Measurements from ENCODE around the gene MRPL30.
A peak's percentile ranks its signal among the peaks of the same experiment; 100 is the strongest.
"Not testable (repeated sequence)": the region's sequence is repeated elsewhere in the genome, so short reads cannot be mapped to it uniquely, and the experiment has no call there.

Gene MRPL30

DNA sequence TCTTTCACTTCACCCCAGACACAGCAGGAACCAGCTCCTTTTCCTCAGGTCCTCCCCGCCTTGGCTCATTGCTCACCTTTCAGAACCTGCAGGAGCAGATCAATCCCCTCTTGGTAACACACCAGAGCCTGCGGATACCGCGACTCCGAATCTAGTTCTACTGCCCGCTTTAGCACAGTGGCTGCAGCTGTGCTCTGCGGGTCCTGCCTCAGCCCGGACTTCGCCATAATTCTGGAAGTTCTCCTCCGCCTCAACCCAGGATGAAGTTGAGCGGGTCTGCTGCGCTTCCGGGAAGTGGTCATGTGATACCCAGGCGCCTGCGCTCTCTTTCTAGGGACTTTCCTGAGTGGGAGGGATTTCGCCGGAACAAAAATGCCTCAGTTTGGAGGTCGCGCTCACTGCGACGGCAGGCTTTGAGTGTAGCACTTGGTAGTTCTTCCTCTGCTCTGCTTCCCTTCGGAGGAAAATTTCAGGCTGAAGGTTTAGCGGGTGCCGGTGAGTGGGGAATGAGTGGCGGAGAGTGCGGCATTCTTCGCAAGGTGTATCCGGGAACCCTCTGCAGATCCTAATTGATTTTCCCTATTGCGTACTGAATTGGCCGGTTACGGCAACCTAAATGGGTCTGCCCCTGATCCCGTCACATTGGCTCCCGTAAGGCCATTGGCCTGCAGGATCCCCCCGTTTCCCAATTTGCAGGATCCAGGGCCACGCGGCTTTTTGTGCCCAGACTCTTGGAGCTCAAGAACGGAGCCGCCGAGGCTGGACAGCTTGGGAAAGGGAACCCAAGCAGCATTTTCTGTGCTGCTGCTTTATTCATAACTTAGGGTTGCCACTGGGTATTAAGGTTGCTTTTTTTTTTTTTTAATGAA lies at the start of gene MRPL30, which contains the start of gene MITD1:
MRPL30 (plus strand) TSS at position 430 of the 869 bp plus-strand sequence. CDS start 5,020 bp downstream, outside the sequence.
MITD1 (minus strand) TSS at position 304 of the 869 bp plus-strand sequence; CDS start at position 227, 77 bp downstream.
- peak within 1 kb of the TSS; percentile 77 for H3K4me3 ChIP-seq (ENCODE audit: low read depth, low read length)
- DNase-seq (ENCODE audit: low read depth), result peak; percentile 91
- TF ChIP-seq, protein P1, sequence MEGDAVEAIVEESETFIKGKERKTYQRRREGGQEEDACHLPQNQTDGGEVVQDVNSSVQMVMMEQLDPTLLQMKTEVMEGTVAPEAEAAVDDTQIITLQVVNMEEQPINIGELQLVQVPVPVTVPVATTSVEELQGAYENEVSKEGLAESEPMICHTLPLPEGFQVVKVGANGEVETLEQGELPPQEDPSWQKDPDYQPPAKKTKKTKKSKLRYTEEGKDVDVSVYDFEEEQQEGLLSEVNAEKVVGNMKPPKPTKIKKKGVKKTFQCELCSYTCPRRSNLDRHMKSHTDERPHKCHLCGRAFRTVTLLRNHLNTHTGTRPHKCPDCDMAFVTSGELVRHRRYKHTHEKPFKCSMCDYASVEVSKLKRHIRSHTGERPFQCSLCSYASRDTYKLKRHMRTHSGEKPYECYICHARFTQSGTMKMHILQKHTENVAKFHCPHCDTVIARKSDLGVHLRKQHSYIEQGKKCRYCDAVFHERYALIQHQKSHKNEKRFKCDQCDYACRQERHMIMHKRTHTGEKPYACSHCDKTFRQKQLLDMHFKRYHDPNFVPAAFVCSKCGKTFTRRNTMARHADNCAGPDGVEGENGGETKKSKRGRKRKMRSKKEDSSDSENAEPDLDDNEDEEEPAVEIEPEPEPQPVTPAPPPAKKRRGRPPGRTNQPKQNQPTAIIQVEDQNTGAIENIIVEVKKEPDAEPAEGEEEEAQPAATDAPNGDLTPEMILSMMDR (IDR thresholded peaks at IDR 0.05; ENCODE audit: low read depth, low read length, missing control alignments), result no peak

DNA sequence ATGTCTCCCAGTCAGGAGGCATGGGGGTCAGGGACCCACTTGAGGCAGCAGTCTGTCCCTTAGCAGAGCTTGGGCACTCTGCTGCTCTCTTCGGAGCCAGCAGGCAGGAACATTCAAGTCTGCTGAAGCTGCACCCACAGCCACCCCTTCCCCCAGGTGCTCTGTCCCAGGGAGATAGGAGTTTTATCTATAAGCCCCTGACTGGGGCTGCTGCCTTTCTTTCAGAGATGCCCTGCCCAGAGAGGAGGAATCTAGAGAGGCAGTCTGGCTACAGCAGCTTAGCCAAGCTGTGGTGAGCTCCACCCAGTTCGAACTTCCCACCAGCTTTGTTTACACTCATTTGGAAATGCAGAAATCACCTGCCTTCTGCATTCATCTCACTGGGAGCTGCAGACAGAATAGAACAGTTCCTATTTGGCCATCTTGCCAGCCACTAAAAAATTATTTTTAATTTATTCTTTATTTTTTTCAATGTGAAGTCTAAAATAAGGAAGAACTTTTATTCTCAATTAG lies 45.9 kb upstream of the MRPL30 start:
- not testable (repeated sequence) for H3K4me3 ChIP-seq (ENCODE audit: low read depth, low read length); DNase-seq (ENCODE audit: low read depth)

DNA sequence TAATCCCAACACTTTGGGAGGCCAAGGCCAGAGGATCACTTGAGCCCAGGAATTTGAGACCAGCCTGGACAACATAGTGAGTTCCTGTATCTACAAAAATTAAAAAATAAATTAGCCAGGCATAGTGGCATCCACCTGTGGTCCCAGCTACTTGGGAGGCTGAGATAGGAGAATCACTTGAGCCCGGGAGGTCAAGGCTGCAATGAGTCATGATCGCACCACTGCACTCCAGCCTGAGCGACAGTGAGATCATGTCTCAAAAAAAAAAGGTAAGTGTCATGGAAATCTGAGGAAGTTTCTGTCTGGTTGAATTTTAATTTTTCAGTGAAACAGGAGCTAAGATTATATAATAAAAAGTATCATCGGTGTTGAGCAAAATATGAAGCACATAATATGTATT lies 42.0 kb upstream of the MRPL30 start:
- H3K4me3 ChIP-seq (ENCODE audit: low read depth, low read length), result no peak overlapping the region
- no peak for DNase-seq (ENCODE audit: low read depth)
- TF ChIP-seq, protein P1 (IDR thresholded peaks at IDR 0.05; ENCODE audit: low read depth, low read length, missing control alignments), result no peak

DNA sequence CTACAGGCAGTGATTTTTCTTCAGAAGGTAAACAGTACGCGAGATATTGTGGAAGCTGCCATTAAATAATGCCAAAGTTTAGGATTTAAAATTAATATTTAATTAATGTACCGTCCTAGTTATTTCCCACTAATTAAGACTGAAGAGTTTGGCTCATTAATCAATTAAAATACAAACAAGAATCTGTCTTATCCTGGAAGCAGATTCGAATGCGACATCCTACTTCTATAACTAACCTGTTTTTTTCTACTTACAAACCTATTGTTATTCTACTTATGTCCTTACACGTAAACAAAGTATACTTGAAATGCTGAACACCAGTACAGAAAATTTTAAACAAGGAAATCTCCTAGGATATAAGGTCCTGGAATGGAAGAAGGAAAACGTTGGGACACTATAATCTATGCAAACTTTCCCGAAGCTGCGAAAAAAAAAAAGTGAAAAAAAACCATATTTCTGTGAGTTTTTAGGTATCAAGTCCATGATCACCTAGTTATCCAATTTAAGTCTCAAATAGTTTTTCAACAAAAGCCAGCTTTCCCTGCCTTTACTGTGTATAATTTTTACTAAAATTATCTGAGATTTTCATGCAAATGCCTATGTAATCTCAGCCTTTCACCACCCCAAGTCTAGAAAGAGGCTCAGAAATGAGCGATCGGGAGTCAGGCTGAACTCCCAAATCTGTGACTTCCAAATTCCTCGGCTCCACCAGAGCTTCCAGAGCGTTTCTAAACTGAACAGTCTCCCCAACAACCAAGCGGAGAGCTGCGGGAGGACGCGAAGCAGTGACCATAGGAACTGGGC lies 40.7 kb upstream of the MRPL30 start:
- no peak for DNase-seq (ENCODE audit: low read depth)
- TF ChIP-seq, protein P1 (IDR thresholded peaks at IDR 0.05; ENCODE audit: low read depth, low read length, missing control alignments), result no peak
- H3K4me3 ChIP-seq (ENCODE audit: low read depth, low read length), result peak overlapping the region; percentile 93

DNA sequence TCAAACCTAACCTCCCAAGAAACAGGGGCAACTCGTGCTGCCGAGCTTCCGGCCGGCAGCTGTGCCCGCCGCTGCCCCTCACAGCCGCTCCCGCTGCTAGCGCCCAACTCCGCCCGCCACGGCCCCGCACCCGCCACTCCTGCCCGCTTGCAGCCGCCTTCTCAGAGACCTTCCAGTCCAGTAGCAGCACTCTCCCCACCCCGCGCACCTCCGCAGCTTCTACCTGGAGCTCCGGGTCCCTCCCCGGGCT lies 40.2 kb upstream of the MRPL30 start:
- TF ChIP-seq, protein P1 (IDR thresholded peaks at IDR 0.05; ENCODE audit: low read depth, low read length, missing control alignments), result no peak
- no peak for DNase-seq (ENCODE audit: low read depth)
- peak overlapping the region; percentile 93 for H3K4me3 ChIP-seq (ENCODE audit: low read depth, low read length)

DNA sequence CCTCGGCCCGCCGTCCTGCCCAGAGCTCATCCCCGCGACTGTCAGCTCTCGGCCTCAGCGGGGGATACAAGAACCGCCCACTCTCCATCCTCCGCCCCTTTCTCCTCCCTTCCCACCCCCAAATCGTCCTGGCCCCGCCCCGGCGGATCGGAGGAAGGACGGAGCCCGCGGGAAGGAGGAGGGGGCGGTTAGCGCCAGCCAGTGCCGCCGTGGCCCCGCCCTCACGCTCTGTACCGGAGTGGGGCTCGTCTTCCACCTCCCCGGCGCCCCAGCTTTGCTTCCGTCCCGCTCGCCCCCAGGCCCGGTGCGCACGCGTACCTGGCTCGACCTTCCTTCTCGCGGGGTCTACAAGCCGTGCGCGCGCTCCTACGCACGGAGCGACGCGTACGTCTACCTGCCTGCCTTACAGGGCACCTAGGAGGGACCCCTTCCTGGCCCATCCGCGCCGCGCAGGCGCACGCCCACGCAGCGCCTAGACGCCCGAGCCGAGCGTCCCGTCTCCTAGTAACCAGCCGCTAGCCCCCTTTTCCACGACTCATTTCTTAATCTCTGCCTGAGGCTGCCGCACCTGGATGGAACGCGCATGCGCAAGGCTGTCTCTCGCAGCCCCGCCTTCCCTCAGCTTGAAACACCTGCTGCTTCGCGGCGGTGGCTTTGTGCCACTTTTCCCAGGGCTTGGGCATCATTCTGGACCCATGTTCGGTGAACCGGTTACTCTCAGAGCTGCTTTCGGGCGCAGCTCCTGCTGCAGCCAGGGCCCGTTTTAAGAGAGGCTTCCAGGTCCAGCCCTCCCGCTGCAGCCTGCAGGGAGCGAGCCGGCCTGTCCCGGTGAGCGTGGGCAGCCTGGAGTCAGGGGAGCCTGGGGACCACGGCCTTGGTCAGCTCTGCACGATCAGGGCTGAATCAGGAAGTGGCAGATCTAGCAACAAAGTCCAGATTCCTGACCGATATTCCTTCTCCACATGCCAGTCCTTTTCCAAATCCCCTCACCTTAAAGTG lies 39.6 kb upstream of the MRPL30 start, which contains the start of gene C2orf15:
C2orf15 (plus strand) TSS at position 598 of the 999 bp plus-strand sequence. CDS start 8,852 bp downstream, outside the sequence.
- DNase-seq (ENCODE audit: low read depth), result peak; percentile 82
- TF ChIP-seq, protein P1 (IDR thresholded peaks at IDR 0.05; ENCODE audit: low read depth, low read length, missing control alignments), result no peak
- H3K4me3 ChIP-seq (ENCODE audit: low read depth, low read length), result peak within 1 kb of the TSS; percentile 93

Measured in GM12864 (cell line).